Gastrocnemius medialis (tissue), 4 donors: ENCODE measurements around the gene NUS1. TPM values are rescaled to one million over a fixed set of nuclear protein-coding genes. Genes with fewer than 3 reads are reported as not detected.
"Not testable (repeated sequence)": the region's sequence is repeated elsewhere in the genome, so short reads cannot be mapped to it uniquely, and the experiment has no call there.

Experiments
- ATAC-seq, 2 donors: fragments of 150-250 bp; one replicate each; pipeline ENCODE4 v1.9.1; 2016
- DNase-seq, 2 donors: peaks; one replicate each; pipeline ENCODE4 v3.0.0-alpha.2; 2019
- H3K27ac ChIP-seq, 4 donors: fragments of 200-600 bp; sonication (generic); 1 replicate in 1 of 4; 2 replicates in 3 of 4; pipeline ENCODE4 v1.5.1; 2016 to 2018; ENCODE audit warnings: mild to moderate bottlenecking in 2 of 4, moderate library complexity in 1 of 4
- H3K27me3 ChIP-seq, 3 donors: fragments of 200-600 bp; sonication (generic) in 2 of 3; 1 replicate in 1 of 3; 2 replicates in 2 of 3; pipeline versions ENCODE4 v1.5.1 to v1.6.0; 2016 to 2019; ENCODE audit warnings: mild to moderate bottlenecking in 1 of 3, moderate library complexity in 1 of 3
- H3K36me3 ChIP-seq, 2 donors: fragments of 200-600 bp; sonication (generic) in 1 of 2; one replicate each; pipeline ENCODE4 v1.5.1; 2017 to 2018
- H3K4me1 ChIP-seq, 2 donors: fragments of 200-600 bp; sonication (generic) in 1 of 2; one replicate each; pipeline ENCODE4 v1.5.1; 2016 to 2017; ENCODE audit warnings: mild to moderate bottlenecking in 2 of 2
- H3K4me3 ChIP-seq, 4 donors: fragments of 200-600 bp; sonication (generic) in 3 of 4; 1 replicate in 1 of 4; 2 replicates in 3 of 4; pipeline ENCODE4 v1.5.1; 2016 to 2019; ENCODE audit warnings: mild to moderate bottlenecking in 2 of 4
- H3K9me3 ChIP-seq, 3 donors: fragments of 200-600 bp; sonication (generic) in 2 of 3; 1 replicate in 1 of 3; 2 replicates in 2 of 3; pipeline ENCODE4 v1.5.1; 2016 to 2019
- CTCF ChIP-seq, 5 experiments: fragments of 450-650 bp in 3 of 5; fragments of 200-600 bp in 2 of 5; sonication (generic) in 2 of 5; IDR thresholded peaks in 4 of 5; conservative IDR thresholded peaks in 1 of 5; 1 replicate in 4 of 5; 2 replicates in 1 of 5; pipeline ENCODE4 v1.5.1; 2016 to 2019; ENCODE audit warnings: antibody characterized with exemption in 5 of 5, mild to moderate bottlenecking in 3 of 5, moderate library complexity in 3 of 5
- POLR2A ChIP-seq, 2 donors: fragments of 450-650 bp; IDR thresholded peaks; one replicate each; pipeline ENCODE4 v1.6.1; 2017; ENCODE audit warnings: antibody characterized with exemption in 2 of 2, mild to moderate bottlenecking in 2 of 2, moderate library complexity in 2 of 2
- in situ Hi-C, 4 donors: fragments of 200-750 bp; cut with MboI; loops; one replicate each; pipeline versions ENCODE4 v1.15.0 to v1.8.0; 2017; ENCODE audit warnings: low sequenced_read_pairs in 4 of 4
- intact Hi-C: fragments of 100-400 bp; cut with DNase I; formaldehyde crosslinking; loops from one replicate; pipeline ENCODE4 v1.15.1; 2023; ENCODE audit warnings: low total_unique reads
- total RNA-seq, 4 donors: library from RNA; depleted of rRNA; stranded (reverse); fragments of >200 nt; gene quantifications; one replicate each; pipeline versions ENCODE4 v1.1.0 to v1.2.3, GENCODE V29; 2016

NUS1 gene
- total RNA-seq, 4 donors from 2014 or later: 7.1 to 10.5 (median 7.6) TPM

DNA sequence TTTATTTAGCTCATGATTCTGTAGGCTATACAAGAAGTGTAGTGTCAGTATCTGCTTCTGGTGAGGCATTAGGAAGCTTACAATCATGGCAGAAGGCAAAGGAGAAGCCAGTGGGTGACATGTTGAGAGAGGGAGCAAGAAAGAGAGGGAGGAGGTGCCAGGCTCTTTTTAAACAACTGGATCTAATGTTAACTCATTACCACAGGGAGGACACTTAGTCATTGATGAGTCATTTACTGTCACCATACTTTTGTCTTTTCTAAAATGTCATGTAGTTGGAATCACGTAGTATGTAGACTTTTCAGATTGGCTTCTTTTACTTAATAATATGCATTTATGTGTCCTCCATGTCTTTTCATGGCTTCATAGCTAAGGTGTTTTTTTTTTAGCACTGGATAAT is 58.1 kb downstream of the NUS1 start:
- intact Hi-C loops: no loop called here
- no peak overlapping the region for H3K27ac ChIP-seq
- no peak overlapping the region for H3K4me3 ChIP-seq

GRCh38 chr6:117739869-117740268 is 64.6 kb downstream of the NUS1 start:
- Histone ChIP-seq H3K9me3 (no peaks in the 10 kb centered on the region), H3K36me3 (no peaks in the 10 kb centered on the region), H3K4me1 (no peaks in the 10 kb centered on the region), H3K27me3 (no peaks in the 10 kb centered on the region), H3K27ac (no peak overlapping the region), H3K4me3 (no peak overlapping the region)
- in situ Hi-C loops (no loop called here), intact Hi-C loops (no loop called here)
- DNase-seq (no peak), ATAC-seq (no peak)
- TF ChIP-seq CTCF (IDR thresholded peaks at IDR 0.05 in 4 of 5, conservative IDR thresholded peaks at IDR 0.05 in 1 of 5) (no peak), POLR2A (IDR thresholded peaks at IDR 0.05) (no peak)

More for the DNA sequence above, 58.1 kb downstream of the NUS1 start:
- TF ChIP-seq POLR2A (IDR thresholded peaks at IDR 0.05) (no peak), CTCF (IDR thresholded peaks at IDR 0.05 in 4 of 5, conservative IDR thresholded peaks at IDR 0.05 in 1 of 5) (no peak)
- ATAC-seq (no peak), DNase-seq (no peak)
- H3K27me3 ChIP-seq: no peaks in the 10 kb centered on the region
- no peaks in the 10 kb centered on the region for H3K9me3 ChIP-seq
- no peaks in the 10 kb centered on the region for H3K36me3 ChIP-seq
- in situ Hi-C loops: no loop called here
- H3K4me1 ChIP-seq: no peaks in the 10 kb centered on the region

DNA sequence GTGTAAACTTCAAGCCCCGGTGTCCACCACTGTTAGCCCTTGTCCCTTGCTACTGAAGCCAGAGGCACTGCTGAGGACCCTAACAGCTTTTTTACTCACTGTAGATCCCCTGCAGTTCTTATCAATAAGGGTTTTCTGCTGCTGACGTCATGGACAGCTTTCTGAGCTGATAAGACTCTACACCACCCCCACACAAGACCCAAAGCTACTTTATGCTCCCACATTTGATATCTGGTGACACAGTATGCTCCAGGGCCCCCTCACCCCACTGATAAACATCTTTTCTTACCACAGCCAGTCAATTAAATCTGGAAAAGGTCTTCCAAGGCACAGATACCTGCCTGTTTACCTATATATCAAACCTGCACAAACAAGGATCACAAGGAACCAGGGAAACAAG is 65.3 kb downstream of the NUS1 start:
- Histone ChIP-seq H3K36me3 (no peaks in the 10 kb centered on the region), H3K4me1 (no peaks in the 10 kb centered on the region), H3K9me3 (no peaks in the 10 kb centered on the region), H3K27me3 (no peaks in the 10 kb centered on the region), H3K4me3 (no peak overlapping the region), H3K27ac (no peak overlapping the region)
- ATAC-seq: no peak
- TF ChIP-seq POLR2A (IDR thresholded peaks at IDR 0.05) (no peak), CTCF (IDR thresholded peaks at IDR 0.05 in 4 of 5, conservative IDR thresholded peaks at IDR 0.05 in 1 of 5) (no peak)
- in situ Hi-C loops (no loop called here), intact Hi-C loops (no loop called here)
- no peak for DNase-seq

DNA sequence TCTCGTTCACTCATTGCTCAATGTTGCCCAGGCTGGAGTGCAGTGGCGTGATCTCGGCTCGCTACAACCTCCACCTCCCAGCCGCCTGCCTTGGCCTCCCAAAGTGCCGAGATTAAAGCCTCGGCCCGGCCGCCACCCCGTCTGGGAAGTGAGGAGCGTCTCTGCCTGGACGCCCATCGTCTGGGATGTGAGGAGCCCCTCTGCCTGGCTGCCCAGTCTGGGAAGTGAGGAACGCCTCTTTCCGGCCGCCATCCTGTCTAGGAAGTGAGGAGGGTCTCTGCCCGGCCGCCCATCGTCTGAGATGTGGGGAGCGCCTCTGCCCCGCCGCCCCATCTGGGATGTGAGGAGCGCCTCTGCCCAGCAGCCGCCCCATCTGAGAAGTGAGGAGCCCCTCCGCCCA is 75.4 kb downstream of the NUS1 start:
- H3K36me3 ChIP-seq, intact Hi-C loops, H3K27ac ChIP-seq, in situ Hi-C loops, ATAC-seq, H3K4me3 ChIP-seq, H3K27me3 ChIP-seq, DNase-seq, H3K9me3 ChIP-seq, H3K4me1 ChIP-seq: not testable (repeated sequence)

Other genes with a start within 250 kb of the NUS1 start
- not detected for gene ROS1, start 249.5 kb upstream of the NUS1 start, total RNA-seq
- 1 to 10 TPM; 4.3 to 8.1 (median 5.2) TPM for gene DCBLD1, start 192.8 kb upstream of the NUS1 start, total RNA-seq
- gene GOPC, start 73.0 kb upstream of the NUS1 start, total RNA-seq: 10 to 100 TPM; 12.0 to 19.3 (median 13.6) TPM
- gene SLC35F1, start 231.8 kb downstream of the NUS1 start, total RNA-seq: under 1 TPM in 2 of 4 donors, not detected in 2; 0.13 to 0.29 TPM